ENCODE measurements around the gene ARL15.

ARL15 gene

DNA sequence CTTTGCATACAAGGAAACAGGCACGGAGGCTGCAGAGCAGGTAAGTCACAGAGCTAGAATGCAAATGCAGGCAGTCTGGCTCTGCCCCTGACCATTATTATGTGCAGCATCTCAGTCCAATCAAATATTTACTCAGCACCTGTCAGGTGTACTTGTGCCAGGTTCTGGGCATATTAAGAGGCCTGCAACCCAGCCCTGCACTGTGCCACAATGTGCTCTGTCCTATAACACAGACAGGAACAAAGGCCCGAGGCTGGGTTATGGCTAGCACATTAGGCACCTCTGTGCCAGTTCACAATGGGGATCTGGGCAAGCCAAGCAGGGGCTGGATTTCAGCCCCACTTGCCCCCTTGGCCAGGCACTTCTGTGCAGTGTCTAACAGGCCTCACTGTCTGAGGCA lies 14.0 kb downstream of the ARL15 start:
- no peak overlapping the region for H3K4me3 ChIP-seq (ENCODE audit: low read depth, low read length)
- no peak for DNase-seq (ENCODE audit: low read depth)

DNA sequence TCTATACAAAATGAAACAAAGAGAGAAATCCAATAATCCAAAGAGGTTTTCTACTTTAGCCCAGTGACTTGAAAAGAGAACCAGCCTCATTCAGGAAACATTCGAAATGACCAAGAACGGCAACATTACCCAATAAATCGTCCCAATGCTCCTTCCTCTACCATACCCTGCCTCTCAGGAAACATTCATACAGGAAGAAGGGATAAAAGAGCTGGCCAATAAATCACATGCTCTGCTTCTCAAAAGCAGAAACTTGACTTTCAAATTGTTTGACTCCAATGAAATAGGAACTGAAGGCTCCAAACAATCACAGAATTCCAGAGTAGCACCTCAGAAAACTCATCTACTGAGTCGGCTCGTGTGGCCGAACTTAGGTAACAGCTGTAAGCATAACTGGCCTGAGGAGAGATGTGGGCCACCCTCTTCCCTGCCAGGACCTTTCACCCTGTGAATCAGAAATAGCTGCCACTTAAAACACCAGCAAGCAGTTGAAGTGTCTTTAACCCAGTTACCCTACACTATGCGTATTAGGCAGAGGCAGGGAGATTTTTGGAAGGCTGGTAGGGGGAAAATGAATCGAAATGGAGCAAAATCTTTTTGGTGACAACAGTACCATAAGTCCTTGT lies 14.6 kb downstream of the ARL15 start:
- no peak for DNase-seq (ENCODE audit: low read depth)
- H3K4me3 ChIP-seq (ENCODE audit: low read depth, low read length), result no peak overlapping the region
- TF ChIP-seq, protein P1, sequence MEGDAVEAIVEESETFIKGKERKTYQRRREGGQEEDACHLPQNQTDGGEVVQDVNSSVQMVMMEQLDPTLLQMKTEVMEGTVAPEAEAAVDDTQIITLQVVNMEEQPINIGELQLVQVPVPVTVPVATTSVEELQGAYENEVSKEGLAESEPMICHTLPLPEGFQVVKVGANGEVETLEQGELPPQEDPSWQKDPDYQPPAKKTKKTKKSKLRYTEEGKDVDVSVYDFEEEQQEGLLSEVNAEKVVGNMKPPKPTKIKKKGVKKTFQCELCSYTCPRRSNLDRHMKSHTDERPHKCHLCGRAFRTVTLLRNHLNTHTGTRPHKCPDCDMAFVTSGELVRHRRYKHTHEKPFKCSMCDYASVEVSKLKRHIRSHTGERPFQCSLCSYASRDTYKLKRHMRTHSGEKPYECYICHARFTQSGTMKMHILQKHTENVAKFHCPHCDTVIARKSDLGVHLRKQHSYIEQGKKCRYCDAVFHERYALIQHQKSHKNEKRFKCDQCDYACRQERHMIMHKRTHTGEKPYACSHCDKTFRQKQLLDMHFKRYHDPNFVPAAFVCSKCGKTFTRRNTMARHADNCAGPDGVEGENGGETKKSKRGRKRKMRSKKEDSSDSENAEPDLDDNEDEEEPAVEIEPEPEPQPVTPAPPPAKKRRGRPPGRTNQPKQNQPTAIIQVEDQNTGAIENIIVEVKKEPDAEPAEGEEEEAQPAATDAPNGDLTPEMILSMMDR (IDR thresholded peaks at IDR 0.05; ENCODE audit: insufficient read depth, low read depth, low read length, missing control alignments), result no peak

More for the DNA sequence above, 14.0 kb downstream of the ARL15 start:
- TF ChIP-seq, protein P1 (IDR thresholded peaks at IDR 0.05; ENCODE audit: insufficient read depth, low read depth, low read length, missing control alignments), result no peak

DNA sequence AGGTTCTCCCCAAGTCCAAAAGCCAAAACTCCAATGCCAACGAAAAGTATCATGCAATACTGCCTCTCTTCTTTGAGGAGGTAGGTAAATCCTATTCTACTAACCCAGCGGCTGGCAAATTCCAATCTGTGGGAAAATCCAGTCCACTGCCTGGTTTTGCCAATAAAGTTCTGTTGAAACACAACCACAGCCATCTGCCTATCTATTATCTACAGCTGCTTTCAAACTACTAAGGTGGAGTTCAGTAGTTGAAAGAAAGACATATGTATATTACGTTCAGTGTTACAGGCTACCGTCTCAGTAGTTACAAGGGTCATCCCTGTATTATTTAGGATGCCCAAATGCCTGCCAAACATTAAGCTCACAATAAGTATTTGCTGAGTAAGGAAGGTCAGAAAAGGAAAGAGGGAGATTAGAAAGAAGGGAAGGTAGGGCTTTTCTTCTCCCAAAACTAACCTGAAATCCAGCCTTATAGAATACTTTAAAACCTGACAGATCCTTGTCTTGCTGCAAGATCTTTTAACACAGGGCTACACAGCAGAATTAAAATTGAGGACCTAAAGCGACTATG lies 16.2 kb downstream of the ARL15 start:
- no peak overlapping the region for H3K4me3 ChIP-seq (ENCODE audit: low read depth, low read length)
- TF ChIP-seq, protein P1 (IDR thresholded peaks at IDR 0.05; ENCODE audit: insufficient read depth, low read depth, low read length, missing control alignments), result no peak
- DNase-seq (ENCODE audit: low read depth), result no peak

DNA sequence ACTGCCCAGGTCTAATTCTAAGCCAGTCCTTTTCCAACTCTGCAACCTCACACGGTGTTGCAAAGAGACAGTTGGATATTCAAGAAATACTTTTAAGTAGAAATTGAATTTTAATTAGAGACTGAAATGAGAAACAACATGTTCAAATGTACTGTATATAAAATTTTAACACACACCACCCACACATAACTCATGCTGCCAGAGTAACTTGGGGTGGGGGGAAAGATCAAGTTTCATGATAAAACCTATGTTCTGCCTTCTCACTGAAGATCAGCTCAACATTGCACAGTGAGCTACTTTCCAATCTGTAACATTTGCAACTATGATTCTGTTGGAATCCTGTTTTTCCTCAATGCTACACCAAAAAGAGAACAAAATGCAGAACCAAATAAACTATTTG lies 17.5 kb downstream of the ARL15 start:
- TF ChIP-seq, protein P1 (IDR thresholded peaks at IDR 0.05; ENCODE audit: insufficient read depth, low read depth, low read length, missing control alignments), result no peak
- no peak overlapping the region for H3K4me3 ChIP-seq (ENCODE audit: low read depth, low read length)
- no peak for DNase-seq (ENCODE audit: low read depth)

DNA sequence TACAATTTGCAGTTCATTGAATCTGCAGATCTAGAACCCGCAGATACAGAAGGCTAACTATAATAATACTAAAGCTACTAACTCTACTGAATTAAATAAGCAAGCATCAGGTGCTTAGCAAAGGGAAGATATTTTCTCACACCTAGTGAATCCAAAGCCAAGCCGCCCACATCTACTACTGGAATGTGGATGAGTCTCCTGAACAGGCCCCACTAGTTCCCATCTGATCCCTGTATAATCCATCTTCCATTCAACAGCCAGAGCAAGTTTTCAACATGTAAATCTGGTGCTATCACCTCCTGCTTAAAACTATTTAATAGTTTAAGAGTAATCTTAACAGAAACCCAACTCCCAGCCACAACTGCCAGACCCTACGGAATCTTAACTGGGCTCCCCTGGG lies 18.9 kb downstream of the ARL15 start:
- no peak overlapping the region for H3K4me3 ChIP-seq (ENCODE audit: low read depth, low read length)
- TF ChIP-seq, protein P1 (IDR thresholded peaks at IDR 0.05; ENCODE audit: insufficient read depth, low read depth, low read length, missing control alignments), result no peak
- no peak for DNase-seq (ENCODE audit: low read depth)

DNA sequence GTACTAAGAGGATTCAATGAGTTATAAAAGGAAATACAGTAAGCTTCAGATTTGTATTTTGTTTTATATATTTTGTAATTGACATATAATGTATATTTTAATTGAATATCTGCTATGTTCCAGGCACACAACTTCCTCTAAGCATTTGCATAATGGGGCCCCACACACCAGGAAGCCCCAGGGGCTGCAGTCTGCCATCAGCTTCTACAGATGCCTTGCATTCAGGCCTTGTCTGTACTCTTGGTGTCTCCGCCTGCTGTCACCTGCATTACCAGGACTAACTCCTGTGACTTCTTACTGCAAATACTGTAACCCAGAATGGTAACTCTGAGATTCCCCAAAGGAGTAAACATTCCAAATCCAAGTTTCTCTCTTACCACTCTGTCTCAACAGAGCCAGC lies 20.6 kb downstream of the ARL15 start:
- TF ChIP-seq, protein P1 (IDR thresholded peaks at IDR 0.05; ENCODE audit: insufficient read depth, low read depth, low read length, missing control alignments), result no peak
- no peak overlapping the region for H3K4me3 ChIP-seq (ENCODE audit: low read depth, low read length)
- DNase-seq (ENCODE audit: low read depth), result no peak

Data from GM12865 (cell line).